HL-60 (cell line): ENCODE data around the gene IKZF3.

Experiments
- POLR2AphosphoS5 ChIP-seq: IDR thresholded peaks from 2 replicates; pipeline ENCODE4 v1.6.1; 2012; ENCODE audit warnings: low read depth
- TF ChIP-seq, protein P1 (sequence below): IDR thresholded peaks from one replicate; pipeline ENCODE4 v1.5.1; 2011; ENCODE audit warnings: low read length, control low read depth, inconsistent platforms; ENCODE audit not compliant: insufficient read depth
- TF ChIP-seq, protein P2 (sequence below): IDR thresholded peaks from 2 replicates; pipeline ENCODE4 v1.6.1; 2012; ENCODE audit warnings: low read depth; ENCODE audit not compliant: insufficient replicate concordance

DNA sequence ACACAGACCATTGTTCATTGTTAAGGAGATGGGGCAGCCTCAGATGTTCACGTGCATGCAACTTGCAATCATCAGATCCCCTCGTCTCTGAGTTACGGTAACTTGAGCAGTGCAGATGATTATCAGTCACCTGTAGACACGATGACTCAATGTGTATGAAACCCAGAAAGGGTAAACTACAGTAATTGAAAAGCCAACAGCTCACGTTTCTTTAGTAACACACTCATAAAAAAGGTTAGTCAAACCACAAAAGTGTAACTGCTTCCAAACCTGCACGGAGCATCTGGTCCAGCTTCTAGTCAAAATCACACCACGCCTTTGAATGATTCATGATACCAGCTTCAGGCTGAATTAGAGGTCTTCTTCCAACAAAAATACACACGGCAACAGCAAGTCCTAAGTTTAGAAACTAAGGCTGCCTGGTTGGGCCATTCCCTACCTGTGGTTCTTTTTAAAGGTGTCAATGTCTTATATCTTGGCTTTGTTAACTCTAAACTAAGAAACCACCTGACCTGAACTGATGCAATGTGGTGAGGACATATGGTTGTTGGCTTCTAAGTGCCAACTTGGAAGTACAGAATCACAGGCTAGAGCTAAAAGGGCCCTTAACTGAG is 94.0 kb downstream of the IKZF3 start:
- TF ChIP-seq, protein P1, sequence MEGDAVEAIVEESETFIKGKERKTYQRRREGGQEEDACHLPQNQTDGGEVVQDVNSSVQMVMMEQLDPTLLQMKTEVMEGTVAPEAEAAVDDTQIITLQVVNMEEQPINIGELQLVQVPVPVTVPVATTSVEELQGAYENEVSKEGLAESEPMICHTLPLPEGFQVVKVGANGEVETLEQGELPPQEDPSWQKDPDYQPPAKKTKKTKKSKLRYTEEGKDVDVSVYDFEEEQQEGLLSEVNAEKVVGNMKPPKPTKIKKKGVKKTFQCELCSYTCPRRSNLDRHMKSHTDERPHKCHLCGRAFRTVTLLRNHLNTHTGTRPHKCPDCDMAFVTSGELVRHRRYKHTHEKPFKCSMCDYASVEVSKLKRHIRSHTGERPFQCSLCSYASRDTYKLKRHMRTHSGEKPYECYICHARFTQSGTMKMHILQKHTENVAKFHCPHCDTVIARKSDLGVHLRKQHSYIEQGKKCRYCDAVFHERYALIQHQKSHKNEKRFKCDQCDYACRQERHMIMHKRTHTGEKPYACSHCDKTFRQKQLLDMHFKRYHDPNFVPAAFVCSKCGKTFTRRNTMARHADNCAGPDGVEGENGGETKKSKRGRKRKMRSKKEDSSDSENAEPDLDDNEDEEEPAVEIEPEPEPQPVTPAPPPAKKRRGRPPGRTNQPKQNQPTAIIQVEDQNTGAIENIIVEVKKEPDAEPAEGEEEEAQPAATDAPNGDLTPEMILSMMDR, result no peak
- TF ChIP-seq POLR2AphosphoS5, result no peak
- TF ChIP-seq, protein P2, sequence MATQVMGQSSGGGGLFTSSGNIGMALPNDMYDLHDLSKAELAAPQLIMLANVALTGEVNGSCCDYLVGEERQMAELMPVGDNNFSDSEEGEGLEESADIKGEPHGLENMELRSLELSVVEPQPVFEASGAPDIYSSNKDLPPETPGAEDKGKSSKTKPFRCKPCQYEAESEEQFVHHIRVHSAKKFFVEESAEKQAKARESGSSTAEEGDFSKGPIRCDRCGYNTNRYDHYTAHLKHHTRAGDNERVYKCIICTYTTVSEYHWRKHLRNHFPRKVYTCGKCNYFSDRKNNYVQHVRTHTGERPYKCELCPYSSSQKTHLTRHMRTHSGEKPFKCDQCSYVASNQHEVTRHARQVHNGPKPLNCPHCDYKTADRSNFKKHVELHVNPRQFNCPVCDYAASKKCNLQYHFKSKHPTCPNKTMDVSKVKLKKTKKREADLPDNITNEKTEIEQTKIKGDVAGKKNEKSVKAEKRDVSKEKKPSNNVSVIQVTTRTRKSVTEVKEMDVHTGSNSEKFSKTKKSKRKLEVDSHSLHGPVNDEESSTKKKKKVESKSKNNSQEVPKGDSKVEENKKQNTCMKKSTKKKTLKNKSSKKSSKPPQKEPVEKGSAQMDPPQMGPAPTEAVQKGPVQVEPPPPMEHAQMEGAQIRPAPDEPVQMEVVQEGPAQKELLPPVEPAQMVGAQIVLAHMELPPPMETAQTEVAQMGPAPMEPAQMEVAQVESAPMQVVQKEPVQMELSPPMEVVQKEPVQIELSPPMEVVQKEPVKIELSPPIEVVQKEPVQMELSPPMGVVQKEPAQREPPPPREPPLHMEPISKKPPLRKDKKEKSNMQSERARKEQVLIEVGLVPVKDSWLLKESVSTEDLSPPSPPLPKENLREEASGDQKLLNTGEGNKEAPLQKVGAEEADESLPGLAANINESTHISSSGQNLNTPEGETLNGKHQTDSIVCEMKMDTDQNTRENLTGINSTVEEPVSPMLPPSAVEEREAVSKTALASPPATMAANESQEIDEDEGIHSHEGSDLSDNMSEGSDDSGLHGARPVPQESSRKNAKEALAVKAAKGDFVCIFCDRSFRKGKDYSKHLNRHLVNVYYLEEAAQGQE, result no peak
